Measurements from ENCODE around the gene MYLK.

The MYLK gene

DNA sequence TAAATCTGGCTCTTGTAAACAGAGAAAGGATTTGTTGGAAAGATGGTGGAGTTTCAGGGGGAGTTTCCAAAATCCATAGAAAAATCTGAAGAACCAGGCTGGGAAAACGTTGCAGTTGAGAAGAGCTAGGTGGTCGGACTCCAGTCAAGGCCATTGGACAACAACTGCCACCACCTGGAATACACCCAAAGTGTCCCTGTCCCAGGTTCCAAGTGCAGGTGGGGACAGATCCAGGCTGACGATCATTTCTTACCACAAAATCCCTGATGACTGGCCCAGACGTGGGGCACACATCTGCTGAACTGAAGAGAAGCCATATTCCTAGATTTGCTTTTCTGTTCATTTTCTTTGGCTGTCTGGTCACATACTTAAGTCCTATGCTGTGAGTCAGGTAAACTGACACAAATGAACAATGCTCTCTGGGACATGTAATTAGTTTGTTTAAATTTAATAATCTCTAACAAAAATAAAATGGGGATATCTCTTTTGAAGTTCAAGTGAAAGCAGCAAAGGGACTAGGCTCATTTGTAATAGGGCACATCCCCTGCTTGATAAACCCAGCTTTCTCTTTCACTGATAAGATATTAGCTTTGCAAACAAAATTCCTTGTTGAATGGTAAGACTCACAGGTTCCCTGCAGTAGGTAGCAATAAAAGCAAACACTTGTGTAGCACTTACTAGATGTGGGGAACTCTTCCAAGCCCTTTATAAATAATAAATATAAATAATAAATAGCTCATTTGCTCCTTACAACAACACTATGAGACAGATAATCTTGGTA, 88.5 kb downstream of the MYLK start:
- TF ChIP-seq EZH2phosphoT487 (IDR thresholded peaks at IDR 0.05; ENCODE audit: borderline replicate concordance) = no peak
- TF ChIP-seq, protein P1, sequence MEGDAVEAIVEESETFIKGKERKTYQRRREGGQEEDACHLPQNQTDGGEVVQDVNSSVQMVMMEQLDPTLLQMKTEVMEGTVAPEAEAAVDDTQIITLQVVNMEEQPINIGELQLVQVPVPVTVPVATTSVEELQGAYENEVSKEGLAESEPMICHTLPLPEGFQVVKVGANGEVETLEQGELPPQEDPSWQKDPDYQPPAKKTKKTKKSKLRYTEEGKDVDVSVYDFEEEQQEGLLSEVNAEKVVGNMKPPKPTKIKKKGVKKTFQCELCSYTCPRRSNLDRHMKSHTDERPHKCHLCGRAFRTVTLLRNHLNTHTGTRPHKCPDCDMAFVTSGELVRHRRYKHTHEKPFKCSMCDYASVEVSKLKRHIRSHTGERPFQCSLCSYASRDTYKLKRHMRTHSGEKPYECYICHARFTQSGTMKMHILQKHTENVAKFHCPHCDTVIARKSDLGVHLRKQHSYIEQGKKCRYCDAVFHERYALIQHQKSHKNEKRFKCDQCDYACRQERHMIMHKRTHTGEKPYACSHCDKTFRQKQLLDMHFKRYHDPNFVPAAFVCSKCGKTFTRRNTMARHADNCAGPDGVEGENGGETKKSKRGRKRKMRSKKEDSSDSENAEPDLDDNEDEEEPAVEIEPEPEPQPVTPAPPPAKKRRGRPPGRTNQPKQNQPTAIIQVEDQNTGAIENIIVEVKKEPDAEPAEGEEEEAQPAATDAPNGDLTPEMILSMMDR (conservative IDR thresholded peaks at IDR 0.05; ENCODE audit: low read length) = no peak
- Histone ChIP-seq H3K27me3 (ENCODE audit: insufficient read depth, low read length, poor library complexity, severe bottlenecking) (no peaks in the 10 kb centered on the region), H3K9me2 (replicated peaks; ENCODE audit: low read depth, low read length) (no peaks in the 10 kb centered on the region), H3K4me2 (ENCODE audit: low read depth, low read length, poor library complexity, severe bottlenecking) (no peak overlapping the region), H3K4me3 (ENCODE audit: low read length, poor library complexity, severe bottlenecking) (no peak overlapping the region), H3K36me3 (ENCODE audit: insufficient read depth, low read length) (no peaks in the 10 kb centered on the region), H3F3A (ENCODE audit: low read depth) (no peaks in the 10 kb centered on the region), H3K9ac (ENCODE audit: low read depth, low read length, poor library complexity, severe bottlenecking) (no peak overlapping the region), H4K20me1 (ENCODE audit: insufficient read depth, low read length, poor library complexity, severe bottlenecking) (no peaks in the 10 kb centered on the region), H3K9me3 (ENCODE audit: insufficient read depth, low read depth, low read length) (no peaks in the 10 kb centered on the region), H3K79me2 (ENCODE audit: insufficient read depth, low read length) (no peaks in the 10 kb centered on the region), H3K4me1 (ENCODE audit: insufficient read depth, low read length, poor library complexity, severe bottlenecking) (peaks cover 15% of the 10 kb centered on the region), H2AFZ (ENCODE audit: low read length) (no peak overlapping the region)

DNA sequence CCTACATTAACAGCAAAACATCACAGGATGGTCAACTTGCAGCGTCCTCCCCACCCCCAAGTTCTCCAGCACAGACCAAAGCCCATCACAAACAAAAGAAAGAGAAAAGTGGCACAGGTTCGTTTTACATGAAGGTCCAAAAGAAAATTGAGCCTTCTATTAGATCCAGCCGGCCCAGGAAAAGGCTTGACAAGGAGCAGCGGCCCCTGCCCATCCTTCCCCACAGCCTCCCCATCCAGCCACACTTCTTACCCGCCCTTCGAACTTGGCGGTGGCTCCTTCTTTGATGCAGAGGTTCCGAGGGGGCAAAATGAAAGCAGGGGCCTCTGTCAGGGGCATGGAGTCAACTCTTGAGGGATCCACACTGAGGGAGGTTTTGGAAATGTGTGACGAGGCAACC, 90.7 kb downstream of the MYLK start:
- H3K4me3 ChIP-seq (ENCODE audit: low read length, poor library complexity, severe bottlenecking) = no peak overlapping the region
- no peak overlapping the region for H3K9ac ChIP-seq (ENCODE audit: low read depth, low read length, poor library complexity, severe bottlenecking)
- H3K36me3 ChIP-seq (ENCODE audit: insufficient read depth, low read length) = no peaks in the 10 kb centered on the region
- H3K9me3 ChIP-seq (ENCODE audit: insufficient read depth, low read depth, low read length) = no peaks in the 10 kb centered on the region
- H3K79me2 ChIP-seq (ENCODE audit: insufficient read depth, low read length) = no peaks in the 10 kb centered on the region
- H3K4me1 ChIP-seq (ENCODE audit: insufficient read depth, low read length, poor library complexity, severe bottlenecking) = peaks cover 31% of the 10 kb centered on the region
- no peaks in the 10 kb centered on the region for H3K27me3 ChIP-seq (ENCODE audit: insufficient read depth, low read length, poor library complexity, severe bottlenecking)
- H2AFZ ChIP-seq (ENCODE audit: low read length) = no peak overlapping the region
- no peak overlapping the region for H3K4me2 ChIP-seq (ENCODE audit: low read depth, low read length, poor library complexity, severe bottlenecking)
- H3K9me2 ChIP-seq (replicated peaks; ENCODE audit: low read depth, low read length) = no peaks in the 10 kb centered on the region
- H3F3A ChIP-seq (ENCODE audit: low read depth) = no peaks in the 10 kb centered on the region
- no peaks in the 10 kb centered on the region for H4K20me1 ChIP-seq (ENCODE audit: insufficient read depth, low read length, poor library complexity, severe bottlenecking)
- TF ChIP-seq EZH2phosphoT487 (IDR thresholded peaks at IDR 0.05; ENCODE audit: borderline replicate concordance) = no peak
- TF ChIP-seq, protein P1 (conservative IDR thresholded peaks at IDR 0.05; ENCODE audit: low read length) = no peak

DNA sequence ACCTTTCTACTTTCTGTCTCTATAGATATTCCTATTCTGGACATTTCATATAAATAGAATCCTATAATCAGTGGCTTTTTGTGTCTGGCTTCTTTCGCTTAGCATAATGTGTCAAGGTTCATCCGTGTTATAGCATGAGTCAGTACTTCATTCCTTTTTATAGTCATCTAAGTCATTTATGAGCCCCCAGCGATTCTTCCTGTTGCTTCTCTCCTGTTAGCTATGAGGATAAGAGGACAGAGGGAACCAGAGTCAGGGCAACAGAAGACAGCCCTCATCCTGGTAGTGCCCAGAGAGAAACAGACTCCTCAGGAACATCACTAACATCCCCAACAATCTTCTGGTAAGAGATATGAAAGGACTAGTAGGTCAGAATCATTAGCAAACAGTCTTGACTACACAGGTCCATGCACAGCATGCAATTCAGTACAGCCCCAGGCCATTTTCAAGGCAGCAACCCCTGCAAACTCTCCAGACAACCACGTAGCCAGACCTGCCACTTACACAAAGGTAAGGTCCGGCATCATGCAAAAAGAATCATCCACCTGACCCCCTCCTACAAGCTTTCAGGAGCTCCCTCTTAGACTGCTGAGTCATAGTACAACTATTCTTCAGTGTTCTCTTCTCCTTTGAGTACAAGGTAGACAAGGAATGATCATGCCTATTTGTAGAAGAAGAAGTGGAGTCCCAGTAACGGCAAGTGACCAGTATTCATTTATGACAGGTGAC, 91.5 kb downstream of the MYLK start:
- Histone ChIP-seq H3K9me3 (ENCODE audit: insufficient read depth, low read depth, low read length) (no peaks in the 10 kb centered on the region), H3K4me3 (ENCODE audit: low read length, poor library complexity, severe bottlenecking) (no peak overlapping the region), H2AFZ (ENCODE audit: low read length) (no peak overlapping the region), H3K9ac (ENCODE audit: low read depth, low read length, poor library complexity, severe bottlenecking) (no peak overlapping the region), H3K4me1 (ENCODE audit: insufficient read depth, low read length, poor library complexity, severe bottlenecking) (peaks cover 32% of the 10 kb centered on the region), H3K79me2 (ENCODE audit: insufficient read depth, low read length) (no peaks in the 10 kb centered on the region), H4K20me1 (ENCODE audit: insufficient read depth, low read length, poor library complexity, severe bottlenecking) (no peaks in the 10 kb centered on the region), H3K36me3 (ENCODE audit: insufficient read depth, low read length) (no peaks in the 10 kb centered on the region), H3F3A (ENCODE audit: low read depth) (no peaks in the 10 kb centered on the region), H3K9me2 (replicated peaks; ENCODE audit: low read depth, low read length) (no peaks in the 10 kb centered on the region), H3K27me3 (ENCODE audit: insufficient read depth, low read length, poor library complexity, severe bottlenecking) (no peaks in the 10 kb centered on the region), H3K4me2 (ENCODE audit: low read depth, low read length, poor library complexity, severe bottlenecking) (no peak overlapping the region)
- no peak for TF ChIP-seq EZH2phosphoT487 (IDR thresholded peaks at IDR 0.05; ENCODE audit: borderline replicate concordance)
- TF ChIP-seq, protein P1 (conservative IDR thresholded peaks at IDR 0.05; ENCODE audit: low read length) = no peak

Measured in Loucy (cell line).